ENCODE measurements around the gene PRAC2. TPM values are rescaled to one million over a fixed set of nuclear protein-coding genes. Genes with fewer than 3 reads are reported as not detected.
A peak's percentile ranks its signal among the peaks of the same experiment; 100 is the strongest.

The PRAC2 gene
- total and polyA plus RNA-seq, 2 of the 8 experiments (the other 6 are each of a cell fraction or from before 2014, with no cell fraction given): not detected

- no peak for DNase-seq (ENCODE audit: low read depth in 1 of 2, low spot score in 2 of 2)
- peaks cover 94 to 100% (median 99%) of the 10 kb centered on the region in 4 experiments for H3K27me3 ChIP-seq (replicated peaks in 1 of 4; ENCODE audit: control insufficient read depth in 3 of 4, extremely low read depth in 1 of 4, insufficient read depth in 3 of 4, low read length in 3 of 4)
Observed at GRCh38 chr17:48727415-48728175, 4.6 kb downstream of the PRAC2 start.

More at GRCh38 chr17:48727415-48728175, 4.6 kb downstream of the PRAC2 start:
- H4K5ac ChIP-seq (ENCODE audit: insufficient read length, low read depth, low read length): no peak overlapping the region
- H4K91ac ChIP-seq (replicated peaks; ENCODE audit: insufficient read length, low read length): no peak overlapping the region
- H3K27ac ChIP-seq (ENCODE audit: low read depth, low read length): no peak overlapping the region
- no peak overlapping the region for H3K4me3 ChIP-seq (ENCODE audit: extremely low read depth in 1 of 4, insufficient read depth in 2 of 4, low read depth in 3 of 4, low read length in 4 of 4)
- H4K20me1 ChIP-seq (replicated peaks in 1 of 2; ENCODE audit: control insufficient read depth in 1 of 2, insufficient read depth in 2 of 2, low read length in 2 of 2): peaks cover 18 to 33% of the 10 kb centered on the region in 2 experiments
- no peaks in the 10 kb centered on the region for H3K79me2 ChIP-seq (ENCODE audit: control insufficient read depth in 1 of 2, insufficient read depth in 2 of 2, low read length in 2 of 2)
- H3K36me3 ChIP-seq (ENCODE audit: control insufficient read depth in 2 of 4, insufficient read depth in 4 of 4, low read length in 3 of 4): peaks cover 0 to 2% (median 0%) of the 10 kb centered on the region in 4 experiments; a peak in 1 of 8 replicates
- CTCF ChIA-PET (ENCODE audit: partially characterized antibody): interaction anchor here (0.6 to 13.5 kb wide), 9 partner anchors 9 to 157 kb away, joined by 3 to 147 read pairs (median 10); no protein-coding TSS in a partner anchor
- no peak overlapping the region for H3K9ac ChIP-seq (replicated peaks in 1 of 4; ENCODE audit: extremely low read depth in 1 of 4, low read depth in 3 of 4, low read length in 3 of 4)
- no peak overlapping the region for H2BK20ac ChIP-seq (ENCODE audit: low read length)
- no peak overlapping the region for H3K18ac ChIP-seq (ENCODE audit: extremely low read depth, low read length)
- H2BK5ac ChIP-seq (ENCODE audit: low read depth, low read length): no peak overlapping the region
- no peaks in the 10 kb centered on the region for H3K9me3 ChIP-seq (ENCODE audit: insufficient read depth in 2 of 2, low read depth in 1 of 2, low read length in 1 of 2)
- H3K23me2 ChIP-seq (ENCODE audit: low read depth, low read length): no peaks in the 10 kb centered on the region
- H2BK12ac ChIP-seq (ENCODE audit: low read depth, low read length): peak overlapping the region; percentile 50; the same call in 1 of the 2 replicates
- 47% methylated on average over 9 of the region's 9 CpGs; no CpG with 5 or more reads in 1 of the 2 experiments for WGBS, 2 experiments (ENCODE audit: extremely low coverage in 1 of 2, insufficient coverage in 1 of 2, insufficient read length in 1 of 2, insufficient replicate concordance in 2 of 2, low coverage in 1 of 2, low lambda C conversion rate in 2 of 2, missing lambda C conversion rate in 1 of 2)
- no peak overlapping the region for H2BK120ac ChIP-seq (replicated peaks; ENCODE audit: low read depth, low read length)
- no peak overlapping the region for H3K56ac ChIP-seq (replicated peaks; ENCODE audit: insufficient read length, low read depth, low read length)
- no peak overlapping the region for H3K4ac ChIP-seq (replicated peaks; ENCODE audit: insufficient read length, low read depth, low read length)
- no peak overlapping the region for H2AFZ ChIP-seq (ENCODE audit: low read length)
- H2BK15ac ChIP-seq (ENCODE audit: low read length): no peak overlapping the region
- no peaks in the 10 kb centered on the region; the same call in 1 of the 2 replicates for H3K79me1 ChIP-seq (ENCODE audit: low read depth, low read length)
- TF ChIP-seq JUN (IDR thresholded peaks at IDR 0.05; ENCODE audit: low read depth, low read length) (no peak), E2F6 (IDR thresholded peaks at IDR 0.05) (no peak), ATF2 (IDR thresholded peaks at IDR 0.05; ENCODE audit: low read length) (no peak), CREB1 (IDR thresholded peaks at IDR 0.05) (no peak), FOSL1 (IDR thresholded peaks at IDR 0.05; ENCODE audit: insufficient read depth, low read depth, low read length) (no peak), EGR1 (IDR thresholded peaks at IDR 0.05; ENCODE audit: borderline replicate concordance, low read depth, low read length) (no peak), TBP (IDR thresholded peaks at IDR 0.05; ENCODE audit: low read depth, low read length) (no peak), ASH2L (IDR thresholded peaks at IDR 0.05; ENCODE audit: low read length) (no peak), KDM4A (IDR thresholded peaks at IDR 0.05; ENCODE audit: low read depth, low read length, severe bottlenecking) (no peak), HDAC6 (IDR thresholded peaks at IDR 0.05; ENCODE audit: low read depth, low read length) (no peak)
- H4K8ac ChIP-seq (ENCODE audit: extremely low read depth, insufficient read depth, low read length): no peak overlapping the region
- POLR2A ChIA-PET (ENCODE audit: partially characterized antibody): no interaction called here
- no peak for FAIRE-seq
- no peak overlapping the region; a peak in 1 of 4 replicates for H3K4me2 ChIP-seq (ENCODE audit: insufficient read depth in 1 of 2, low read depth in 2 of 2, low read length in 2 of 2)
- no peak overlapping the region for H3K23ac ChIP-seq (ENCODE audit: insufficient read length)
- 0 out of 2 replicates have a peak overlapping the region, but pooled peaks have one; percentile 53 for H2AK5ac ChIP-seq (ENCODE audit: low read depth, low read length)
- no peak overlapping the region for H3K14ac ChIP-seq (ENCODE audit: insufficient read length)
- H3K4me1 ChIP-seq (replicated peaks in 1 of 4; ENCODE audit: control insufficient read depth in 3 of 4, insufficient read depth in 4 of 4, low read length in 3 of 4): peaks cover 0 to 17% (median 6%) of the 10 kb centered on the region in 4 experiments; a peak in 5 of 7 replicates

All from H1 (cell line).